Esophagus (tissue), 2 donors: ENCODE data around the gene RXRB. TPM values are rescaled to one million over a fixed set of nuclear protein-coding genes. Genes with fewer than 3 reads are reported as not detected.

Source experiments
- H3K27ac ChIP-seq, 2 donors: one replicate each; pipeline ENCODE4 v1.5.1; 2013; ENCODE audit warnings: low read depth in 2 of 2, mild to moderate bottlenecking in 2 of 2, inconsistent platforms in 1 of 2, low read length in 1 of 2, moderate library complexity in 1 of 2
- H3K27me3 ChIP-seq, 2 donors: one replicate each; pipeline ENCODE4 v1.6.1; 2013; ENCODE audit warnings: low read length in 2 of 2, control low read depth in 1 of 2, mild to moderate bottlenecking in 1 of 2; ENCODE audit not compliant: insufficient read depth in 2 of 2, control insufficient read depth in 1 of 2
- H3K36me3 ChIP-seq, 2 donors: one replicate each; pipeline ENCODE4 v1.6.1; 2013; ENCODE audit warnings: low read length in 1 of 2; ENCODE audit not compliant: control insufficient read depth in 2 of 2, insufficient read depth in 2 of 2
- H3K4me1 ChIP-seq, 2 donors: one replicate each; pipeline ENCODE4 v1.6.1; 2013; ENCODE audit warnings: low read length in 1 of 2; ENCODE audit not compliant: control insufficient read depth in 2 of 2, insufficient read depth in 2 of 2
- H3K4me3 ChIP-seq, 2 donors: one replicate each; pipeline ENCODE4 v1.5.1; 2013; ENCODE audit warnings: low read length in 2 of 2, mild to moderate bottlenecking in 2 of 2, low read depth in 1 of 2, moderate library complexity in 1 of 2
- H3K9me3 ChIP-seq, 2 donors: one replicate each; pipeline ENCODE4 v1.6.1; 2013; ENCODE audit warnings: mild to moderate bottlenecking in 2 of 2, low read depth in 1 of 2, low read length in 1 of 2, moderate library complexity in 1 of 2; ENCODE audit not compliant: control insufficient read depth in 2 of 2, insufficient read depth in 1 of 2
- WGBS, 2 donors: extraction: QIAGEN DNeasy Blood & Tissue Kit; methylation state at CpG; one replicate each; pipeline ENCODE4 v1.1.7; 2013; 5-methylcytosine and 5-hydroxymethylcytosine counted together
- polyA plus RNA-seq, 2 donors: library from polyadenylated mRNA; stranded (reverse); fragments of 200-250 nt; gene quantifications; one replicate each; pipeline ENCODE4 v1.2.3, GENCODE V29; 2013
- donor health status: healthy with polysubstance abuse.
- donor health status: Bipolar disorder and iron deficiency.

The RXRB gene
- polyA plus RNA-seq, 2 donors = 24.4 to 30.0 TPM

DNA sequence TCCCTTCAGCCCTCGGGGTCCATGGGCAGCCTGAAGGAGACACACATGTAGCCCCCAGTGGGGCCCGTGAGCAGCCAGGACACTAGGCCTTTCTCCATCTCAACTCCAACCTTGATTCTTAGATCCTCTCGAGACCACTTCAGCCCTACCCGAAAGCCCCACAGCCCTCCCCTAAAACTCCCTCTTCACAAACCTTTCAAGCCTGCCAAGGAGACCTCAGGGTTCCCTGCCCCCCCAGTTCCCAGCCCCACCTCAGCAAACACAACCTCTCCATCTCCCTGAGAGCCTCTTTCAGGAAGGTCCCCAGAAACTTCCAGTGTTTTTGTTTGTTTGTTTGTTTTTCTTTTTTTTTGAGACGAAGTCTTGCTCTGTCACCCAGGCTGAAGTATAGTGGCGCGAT, 19.3 kb downstream of the RXRB start:
- Histone ChIP-seq H3K4me3 (no peak overlapping the region), H3K9me3 (no peaks in the 10 kb centered on the region), H3K4me1 (peaks cover 0 to 3% of the 10 kb centered on the region in 2 donors), H3K27me3 (no peaks in the 10 kb centered on the region), H3K27ac (no peak overlapping the region), H3K36me3 (no peaks in the 10 kb centered on the region)
- WGBS, 2 donors = 87 to 88% methylated on average over 7 of the region's 7 CpGs

DNA sequence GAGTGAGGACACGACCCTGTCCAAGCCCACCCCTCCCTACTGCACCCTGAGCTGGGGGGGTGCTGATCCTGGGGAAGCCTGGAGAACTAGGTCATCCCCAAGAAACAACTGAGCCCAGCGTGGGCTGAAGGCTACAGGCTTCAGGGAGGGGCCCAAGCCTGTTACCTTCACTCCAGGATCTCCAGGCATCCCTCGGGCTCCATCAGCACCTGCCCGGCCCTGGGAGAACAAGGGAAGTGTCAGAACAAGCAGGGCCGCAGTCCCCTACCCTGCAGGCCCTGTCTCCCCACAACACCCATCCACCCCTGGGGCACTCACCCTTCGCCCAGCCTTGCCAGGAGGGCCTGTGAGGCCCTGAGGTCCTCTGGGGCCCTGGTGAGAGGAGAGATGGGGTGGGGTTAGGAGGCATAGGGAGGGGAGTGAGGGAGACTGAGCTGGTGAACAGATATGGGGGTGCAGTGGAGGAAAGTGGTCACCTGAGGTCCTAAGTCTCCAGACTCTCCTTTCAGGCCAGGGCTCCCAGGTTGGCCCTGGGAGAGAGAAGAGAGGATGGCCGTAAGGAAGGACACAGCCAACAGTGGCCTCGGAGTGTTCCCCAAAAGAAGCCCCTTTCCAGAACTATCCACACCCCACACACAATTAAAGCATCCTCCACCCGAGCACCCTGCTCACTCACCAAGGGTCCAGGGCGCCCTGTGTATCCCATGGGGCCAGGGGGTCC, 21.6 kb downstream of the RXRB start:
- no peaks in the 10 kb centered on the region for H3K36me3 ChIP-seq

GRCh38 chr6:33177552-33178446, 22.7 kb downstream of the RXRB start:
- no peaks in the 10 kb centered on the region for H3K27me3 ChIP-seq
- no peaks in the 10 kb centered on the region for H3K9me3 ChIP-seq
- H3K27ac ChIP-seq = no peak overlapping the region
- no peaks in the 10 kb centered on the region for H3K36me3 ChIP-seq
- WGBS, 2 donors = 82 to 84% methylated on average over 19 of the region's 19 CpGs
- H3K4me3 ChIP-seq = no peak overlapping the region
- H3K4me1 ChIP-seq = peaks cover 0 to 3% of the 10 kb centered on the region in 2 donors

More for the DNA sequence above, 21.6 kb downstream of the RXRB start:
- Histone ChIP-seq H3K27ac (no peak overlapping the region), H3K27me3 (no peaks in the 10 kb centered on the region), H3K9me3 (no peaks in the 10 kb centered on the region), H3K4me1 (peaks cover 0 to 3% of the 10 kb centered on the region in 2 donors), H3K4me3 (no peak overlapping the region)
- WGBS, 2 donors = 76 to 85% methylated on average over 10 of the region's 10 CpGs

- H3K27me3 ChIP-seq = no peaks in the 10 kb centered on the region
- WGBS, 2 donors = 88 to 94% methylated on average over 7 of the region's 7 CpGs
- peaks cover 0 to 3% of the 10 kb centered on the region in 2 donors for H3K4me1 ChIP-seq
- no peaks in the 10 kb centered on the region for H3K9me3 ChIP-seq
- no peak overlapping the region for H3K27ac ChIP-seq
- H3K4me3 ChIP-seq = no peak overlapping the region
- H3K36me3 ChIP-seq = no peaks in the 10 kb centered on the region
Measured at GRCh38 chr6:33176906-33177305, 23.6 kb downstream of the RXRB start.

GRCh38 chr6:33175436-33176069, 24.9 kb downstream of the RXRB start:
- H3K4me3 ChIP-seq = no peak overlapping the region
- no peak overlapping the region for H3K27ac ChIP-seq
- H3K4me1 ChIP-seq = peaks cover 0 to 5% of the 10 kb centered on the region in 2 donors
- H3K9me3 ChIP-seq = no peaks in the 10 kb centered on the region
- H3K36me3 ChIP-seq = no peaks in the 10 kb centered on the region
- no peaks in the 10 kb centered on the region for H3K27me3 ChIP-seq
- 79 to 81% methylated on average over 10 of the region's 10 CpGs for WGBS, 2 donors

DNA sequence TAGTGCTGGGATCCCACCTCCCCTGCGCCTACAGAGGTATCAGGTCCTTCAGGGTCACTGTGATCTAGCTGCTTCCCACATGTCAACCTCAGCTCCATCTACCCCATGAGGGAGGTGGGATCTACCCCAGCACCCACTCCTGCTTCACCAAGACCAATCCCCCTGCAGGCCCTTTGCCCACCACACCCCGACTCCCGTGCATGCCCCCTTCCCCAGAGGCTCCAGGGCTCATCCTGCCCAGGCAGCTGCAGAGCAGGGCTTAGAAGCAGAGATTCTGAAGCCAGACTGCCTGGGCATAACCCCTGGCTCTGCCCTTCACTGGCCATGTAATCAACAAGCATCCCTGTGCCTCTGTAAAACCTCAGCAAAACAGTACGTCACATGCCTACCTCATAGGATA, 25.7 kb downstream of the RXRB start:
- Histone ChIP-seq H3K4me1 (peaks cover 0 to 5% of the 10 kb centered on the region in 2 donors), H3K4me3 (no peak overlapping the region), H3K27me3 (no peaks in the 10 kb centered on the region), H3K27ac (no peak overlapping the region), H3K36me3 (no peaks in the 10 kb centered on the region), H3K9me3 (no peaks in the 10 kb centered on the region)
- WGBS, 2 donors = 86 to 90% methylated on average over 4 of the region's 4 CpGs

- H3K4me3 ChIP-seq = no peak overlapping the region
- no peak overlapping the region for H3K27ac ChIP-seq
- H3K4me1 ChIP-seq = peaks cover 0 to 5% of the 10 kb centered on the region in 2 donors
- no peaks in the 10 kb centered on the region for H3K36me3 ChIP-seq
- H3K27me3 ChIP-seq = no peaks in the 10 kb centered on the region
- 62 to 70% methylated on average over 11 of the region's 11 CpGs for whole genome bisulfite sequencing, 2 donors
- no peaks in the 10 kb centered on the region for H3K9me3 ChIP-seq
Measured at GRCh38 chr6:33173535-33174180, 26.8 kb downstream of the RXRB start.

DNA sequence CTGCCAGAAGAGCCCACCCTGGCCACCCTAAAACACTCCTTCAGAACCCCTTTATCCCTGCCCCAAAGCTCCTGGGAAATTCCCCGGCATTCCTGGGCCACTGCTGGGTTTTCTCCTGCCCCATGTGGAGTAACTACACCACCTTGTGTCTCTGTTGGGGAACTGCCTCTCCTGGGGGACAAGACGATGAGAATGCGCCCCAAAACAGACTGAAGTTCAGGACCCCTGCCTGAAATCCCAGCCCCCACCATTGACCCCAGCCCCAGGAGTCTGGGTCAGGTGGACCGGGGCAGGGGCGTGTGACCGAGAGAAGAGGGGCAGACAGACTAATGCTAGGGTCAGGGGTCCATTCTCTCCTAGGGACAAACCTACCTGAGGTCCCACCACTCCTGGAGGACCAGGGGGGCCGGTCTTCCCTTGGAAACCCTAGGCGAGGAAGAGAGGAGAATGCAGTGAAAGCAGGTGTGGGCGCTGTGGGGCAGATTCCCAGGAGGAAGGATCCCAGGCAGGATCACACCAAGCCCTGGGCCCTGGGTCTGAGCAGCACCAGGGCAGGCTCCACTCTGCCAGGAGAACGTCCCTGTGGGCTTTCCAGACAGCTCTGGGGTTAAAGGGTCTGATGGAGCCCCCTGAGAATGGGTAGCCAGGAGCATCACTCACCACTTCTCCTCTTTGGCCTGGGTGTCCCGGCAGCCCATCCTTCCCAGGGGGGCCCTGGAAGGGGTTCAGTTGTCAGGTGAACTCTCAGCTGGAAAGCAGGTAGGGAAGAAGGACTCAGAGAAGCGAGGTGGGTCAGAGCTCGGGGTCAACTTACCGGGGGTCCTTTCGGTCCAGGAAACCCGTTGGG, 27.6 kb downstream of the RXRB start:
- no peaks in the 10 kb centered on the region for H3K36me3 ChIP-seq
- H3K27ac ChIP-seq = no peak overlapping the region
- H3K4me3 ChIP-seq = no peak overlapping the region
- no peaks in the 10 kb centered on the region for H3K27me3 ChIP-seq
- 57 to 58% methylated on average over 16 of the region's 16 CpGs for WGBS, 2 donors
- H3K4me1 ChIP-seq = peaks cover 0 to 5% of the 10 kb centered on the region in 2 donors
- H3K9me3 ChIP-seq = no peaks in the 10 kb centered on the region
